ENCODE results near the gene WDR70.
"Not testable (repeated sequence)": the region's sequence is repeated elsewhere in the genome, so short reads cannot be mapped to it uniquely, and the experiment has no call there.

WDR70 gene

DNA sequence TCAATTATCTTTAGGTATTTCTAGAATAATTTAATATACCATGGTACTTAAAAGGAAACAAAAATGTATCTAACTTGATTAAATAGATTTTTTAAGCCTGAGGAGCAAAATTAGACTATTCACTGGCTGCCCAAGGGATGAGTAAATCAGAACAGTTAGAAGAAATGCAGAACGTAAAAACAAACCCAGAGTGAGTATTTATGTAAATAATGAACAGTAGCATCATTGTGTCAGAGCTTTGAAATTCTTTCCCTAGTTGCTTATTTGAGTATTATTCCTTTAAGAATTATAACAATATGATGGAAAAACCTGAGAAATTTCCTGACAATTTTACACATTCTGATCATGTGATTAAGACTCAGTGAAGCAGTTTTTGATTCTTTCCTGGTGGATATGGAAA, 259.8 kb downstream of the WDR70 start:
- no peak for DNase-seq

- DNase-seq, result no peak
Measured at GRCh38 chr5:37640088-37640487, 261.0 kb downstream of the WDR70 start.

DNA sequence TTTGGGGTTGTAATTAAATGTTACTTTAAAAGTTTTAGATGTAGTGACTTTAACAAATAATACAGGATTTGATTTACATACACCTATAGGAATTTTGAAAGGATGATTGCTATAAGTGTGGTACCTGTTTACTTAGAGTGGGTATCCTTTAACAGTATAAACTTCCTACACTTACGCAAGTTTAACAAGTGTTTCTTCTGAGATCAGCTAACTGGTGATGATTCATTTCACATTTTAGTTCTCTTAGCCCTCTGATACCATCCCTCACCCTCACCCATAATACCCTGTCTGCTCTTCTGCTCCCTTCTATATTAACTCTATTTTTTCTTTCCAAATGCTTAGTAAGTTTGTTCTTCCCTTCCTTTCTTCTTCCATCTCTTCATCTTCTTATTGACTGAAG, 262.8 kb downstream of the WDR70 start:
- DNase-seq, result no peak

- DNase-seq, result no peak
Measured at GRCh38 chr5:37645707-37646106, 266.6 kb downstream of the WDR70 start.

GRCh38 chr5:37654566-37654965, 275.4 kb downstream of the WDR70 start:
- not testable (repeated sequence) for DNase-seq

- DNase-seq, result no peak
Measured at GRCh38 chr5:37657046-37657445, 277.9 kb downstream of the WDR70 start.

- no peak for DNase-seq
Measured at GRCh38 chr5:37658440-37658839, 279.3 kb downstream of the WDR70 start.

DNA sequence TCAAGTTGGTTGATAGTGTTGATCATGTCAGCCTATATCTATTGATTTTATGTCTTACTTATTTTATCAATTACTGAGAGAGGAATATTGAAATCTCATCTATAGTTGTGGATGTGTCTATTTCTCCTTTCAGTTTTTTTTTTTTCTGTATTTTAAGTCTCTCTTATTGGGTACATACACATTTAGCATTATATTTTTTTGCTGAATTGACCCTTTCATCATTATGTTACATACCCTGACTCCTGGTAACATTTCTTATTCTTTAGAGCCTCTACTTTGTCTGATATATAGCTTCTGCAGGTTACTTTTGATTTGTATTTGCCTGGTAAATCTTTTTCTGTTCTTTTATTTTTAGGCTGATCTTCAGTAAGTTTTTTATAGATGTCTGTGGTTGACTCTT, 281.2 kb downstream of the WDR70 start:
- DNase-seq, result no peak

DNA sequence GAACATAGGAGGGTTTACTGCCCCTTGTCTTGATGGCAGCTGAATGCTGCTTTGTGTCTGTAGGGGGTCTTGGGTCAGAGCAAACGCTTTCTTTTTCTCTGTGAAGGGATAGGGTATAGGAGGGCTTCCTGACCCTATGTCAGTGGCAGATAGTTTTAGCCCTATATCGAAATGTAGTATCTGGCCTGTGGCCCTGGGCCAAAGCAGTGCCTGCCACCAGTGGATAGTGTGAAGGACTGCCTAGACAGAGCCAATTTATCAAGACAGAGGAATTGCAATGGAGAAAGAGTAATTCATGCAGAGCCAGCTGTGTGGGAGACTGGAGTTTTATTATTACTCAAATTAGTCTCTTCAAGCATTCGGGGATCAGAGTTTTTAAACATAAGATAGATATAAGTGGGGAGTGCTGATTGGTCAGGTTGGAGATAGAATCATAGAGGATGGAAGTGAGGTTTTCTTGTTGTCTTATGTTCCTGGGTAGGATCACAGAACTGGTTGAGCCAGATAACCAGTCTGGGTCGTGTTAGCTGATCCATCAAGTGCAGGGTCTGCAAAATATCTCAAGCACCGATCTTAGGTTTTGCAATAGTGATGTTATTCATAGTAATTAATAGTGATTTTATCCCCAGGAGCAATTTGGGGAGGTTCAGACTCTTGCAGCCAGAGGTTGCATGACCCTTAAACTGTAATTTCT, 282.3 kb downstream of the WDR70 start:
- peak in 2 of 51 donors; percentile 2 for DNase-seq

DNA sequence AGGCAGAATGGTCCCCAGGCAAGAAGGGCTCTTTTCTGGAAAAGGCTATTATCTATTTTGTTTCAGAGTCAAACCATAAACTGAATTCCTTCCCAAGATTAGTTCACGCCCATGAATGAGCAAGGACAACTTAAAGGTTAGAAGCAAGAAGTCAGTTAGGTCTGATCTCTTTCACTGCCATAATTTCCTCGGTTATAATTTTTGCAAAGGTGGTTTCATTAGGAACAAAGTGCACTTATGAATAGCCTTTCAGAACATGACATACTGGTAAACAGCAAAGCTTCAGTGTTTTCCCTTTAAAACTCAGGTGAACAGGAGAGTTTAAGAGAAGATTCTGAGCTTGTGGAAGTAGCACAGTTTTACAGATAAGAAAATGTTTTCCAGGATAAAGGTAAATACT, 282.8 kb downstream of the WDR70 start:
- no peak for DNase-seq

GRCh38 chr5:37662362-37662761, 283.2 kb downstream of the WDR70 start:
- no peak for DNase-seq

DNA sequence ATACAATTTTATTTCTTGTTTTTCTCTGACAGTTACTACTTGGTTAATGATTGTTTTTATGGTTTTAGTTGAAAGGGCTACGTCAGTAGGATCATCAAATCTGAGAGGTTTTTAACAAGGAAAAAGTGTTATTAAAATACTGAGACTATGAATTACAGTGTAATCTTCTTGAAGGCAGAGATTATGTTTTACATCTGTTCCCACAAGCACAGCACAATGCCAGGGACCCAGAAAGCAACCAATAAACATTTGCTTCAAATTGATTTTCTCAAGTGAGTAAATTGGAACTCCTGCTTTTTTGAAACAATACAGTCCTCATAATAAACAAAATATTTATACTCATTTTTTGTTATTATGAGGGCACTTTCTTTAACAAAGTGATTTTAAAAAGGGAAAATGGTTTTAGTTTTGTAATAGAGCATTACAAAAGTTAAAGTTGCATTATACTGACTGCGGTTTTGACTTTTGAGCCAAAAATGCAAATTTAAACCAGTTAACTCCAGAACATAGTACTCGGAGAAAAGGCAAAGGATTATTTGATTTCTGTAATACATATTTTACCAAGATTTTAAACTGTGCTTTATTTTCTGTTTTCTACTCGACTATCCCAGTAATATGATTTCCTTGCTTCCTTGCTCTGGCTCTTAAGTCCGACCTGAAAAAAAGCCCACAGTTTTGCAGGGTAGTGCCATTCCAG, 283.8 kb downstream of the WDR70 start:
- DNase-seq, result no peak

GRCh38 chr5:37663538-37663937, 284.4 kb downstream of the WDR70 start:
- no peak for DNase-seq

DNA sequence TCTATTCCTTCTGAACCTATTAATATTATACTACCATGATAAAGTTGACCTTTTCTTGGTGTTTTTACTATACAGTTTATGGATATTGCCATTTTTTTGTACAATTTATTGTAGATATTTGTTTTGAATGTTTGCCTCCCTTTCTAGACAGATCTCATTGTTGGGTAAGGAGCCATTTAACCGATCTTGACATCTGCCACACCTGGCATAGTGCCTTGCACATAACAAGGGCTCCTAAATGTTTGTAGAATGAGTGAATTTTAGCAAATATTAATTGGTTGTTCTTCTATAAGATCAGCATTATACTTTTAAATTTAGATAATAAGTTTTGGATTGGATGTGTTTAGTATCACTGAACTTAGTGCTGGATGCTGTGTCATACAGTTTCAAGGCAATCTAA, 285.4 kb downstream of the WDR70 start:
- no peak for DNase-seq

DNA sequence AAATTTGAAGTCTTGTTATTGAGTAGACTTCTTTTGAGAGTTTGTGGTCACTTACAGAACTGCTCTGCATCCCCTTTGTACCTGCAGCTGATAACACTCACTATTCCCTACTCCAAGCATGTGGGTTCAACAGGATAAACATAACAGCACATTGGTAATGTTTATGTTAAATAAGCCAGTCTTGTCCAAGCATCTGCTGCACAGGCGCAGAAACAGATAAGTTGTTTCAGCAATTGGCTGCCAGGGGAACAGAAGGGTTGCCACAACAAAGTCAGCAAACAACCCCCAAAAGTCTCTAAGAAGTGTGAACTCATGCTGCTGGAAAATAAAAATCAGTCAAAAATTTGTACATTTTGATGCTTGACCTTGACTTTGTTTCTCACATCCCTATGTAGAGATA, 286.2 kb downstream of the WDR70 start:
- no peak for DNase-seq

- DNase-seq, result peak in 29 of 51 donors; percentile 4 to 52 (median 20)
Measured at GRCh38 chr5:37665889-37666288, 286.8 kb downstream of the WDR70 start.

GRCh38 chr5:37667430-37667829, 288.3 kb downstream of the WDR70 start:
- DNase-seq, result no peak

GRCh38 chr5:37667846-37668245, 288.7 kb downstream of the WDR70 start:
- no peak for DNase-seq

- DNase-seq, result peak in 4 of 51 donors; percentile 2 to 8 (median 5)
Measured at GRCh38 chr5:37668524-37669047, 289.5 kb downstream of the WDR70 start.

GRCh38 chr5:37672118-37672588, 293.0 kb downstream of the WDR70 start:
- DNase-seq, result not testable (repeated sequence)

DNA sequence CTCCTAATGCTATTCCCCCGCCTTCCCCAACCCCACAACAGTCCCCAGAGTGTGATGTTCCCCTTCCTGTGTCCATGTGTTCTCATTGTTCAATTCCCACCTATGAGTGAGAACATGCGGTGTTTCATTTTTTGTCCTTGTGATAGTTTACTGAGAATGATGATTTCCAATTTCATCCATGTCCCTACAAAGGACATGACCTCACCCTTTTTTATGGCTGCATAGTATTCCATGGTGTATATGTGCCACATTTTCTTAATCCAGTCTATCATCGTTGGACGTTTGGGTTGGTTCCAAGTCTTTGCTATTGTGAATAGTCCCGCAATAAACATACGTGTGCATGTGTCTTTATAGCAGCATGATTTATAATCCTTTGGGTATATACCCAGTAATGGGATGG, 295.2 kb downstream of the WDR70 start:
- DNase-seq, result not testable (repeated sequence)

GRCh38 chr5:37679326-37679725, 300.2 kb downstream of the WDR70 start:
- not testable (repeated sequence) for DNase-seq

DNA sequence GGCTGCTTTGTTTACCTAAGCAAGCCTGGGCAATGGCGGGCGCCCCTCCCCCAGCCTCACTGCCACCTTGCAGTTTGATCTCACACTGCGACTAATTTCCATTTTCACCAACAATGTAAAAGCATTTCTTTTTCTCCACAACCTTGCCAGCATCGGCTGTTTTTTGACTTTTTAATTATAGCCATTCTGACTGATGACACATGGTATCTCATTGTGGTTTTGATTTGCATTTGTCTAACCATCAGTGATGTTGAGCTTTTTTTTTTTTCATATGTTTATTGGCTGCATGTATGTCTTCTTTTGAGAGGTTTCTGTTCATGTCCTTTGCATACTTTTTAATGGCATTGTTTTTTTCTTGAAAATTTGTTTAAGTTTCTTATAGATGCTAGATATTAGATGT, 300.8 kb downstream of the WDR70 start:
- not testable (repeated sequence) for DNase-seq

Measured in hypothalamus (tissue), 51 donors.